NOMO-1 (cell line): ENCODE results near the gene ANTXR1.

Experiments used
- DNase-seq, 2 experiments: peaks; one replicate each; lab custom pipeline; 2025; ENCODE audit not compliant: unreplicated experiment in 2 of 2; lab: John Stamatoyannopoulos, UW

ANTXR1 gene

GRCh38 chr2:69032336-69032735, 19.4 kb downstream of the ANTXR1 start:
- DNase-seq = no peak

- no peak for DNase-seq
These were observed 20.6 kb downstream of the ANTXR1 start for GRCh38 chr2:69033461-69034095.

GRCh38 chr2:69034122-69034521, 21.1 kb downstream of the ANTXR1 start:
- no peak for DNase-seq

- DNase-seq = no peak
These were observed 21.9 kb downstream of the ANTXR1 start for GRCh38 chr2:69034845-69035244.

- no peak for DNase-seq
These were observed 23.9 kb downstream of the ANTXR1 start for GRCh38 chr2:69036926-69037325.

GRCh38 chr2:69041214-69041613, 28.2 kb downstream of the ANTXR1 start:
- no peak for DNase-seq

GRCh38 chr2:69043736-69044400, 30.9 kb downstream of the ANTXR1 start:
- DNase-seq = no peak

GRCh38 chr2:69046221-69046662, 33.3 kb downstream of the ANTXR1 start:
- no peak for DNase-seq

- no peak for DNase-seq
These were observed 34.7 kb downstream of the ANTXR1 start for GRCh38 chr2:69047625-69048145.

GRCh38 chr2:69050802-69051201, 37.8 kb downstream of the ANTXR1 start:
- DNase-seq = no peak

GRCh38 chr2:69053416-69053965, 40.5 kb downstream of the ANTXR1 start:
- no peak for DNase-seq

GRCh38 chr2:69054431-69054830, 41.5 kb downstream of the ANTXR1 start:
- DNase-seq = no peak

GRCh38 chr2:69055688-69056470, 42.9 kb downstream of the ANTXR1 start:
- DNase-seq = no peak

GRCh38 chr2:69057660-69058059, 44.7 kb downstream of the ANTXR1 start:
- no peak for DNase-seq

- DNase-seq = no peak
These were observed 46.8 kb downstream of the ANTXR1 start for GRCh38 chr2:69059731-69060290.

- DNase-seq = no peak
These were observed 48.0 kb downstream of the ANTXR1 start for GRCh38 chr2:69060938-69061501.

GRCh38 chr2:69061525-69061924, 48.5 kb downstream of the ANTXR1 start:
- no peak for DNase-seq

GRCh38 chr2:69062307-69062962, 49.5 kb downstream of the ANTXR1 start:
- DNase-seq = no peak

- no peak for DNase-seq
These were observed 52.9 kb downstream of the ANTXR1 start for GRCh38 chr2:69065735-69066336.
